Left colon (tissue), 2 donors: Measurements from ENCODE around the gene MFSD2B. TPM values are rescaled to one million over a fixed set of nuclear protein-coding genes. Genes with fewer than 3 reads are reported as not detected.
A peak's percentile ranks its signal among the peaks of the same experiment; 100 is the strongest.

Source experiments
- ATAC-seq: fragments of 200-7000 bp; cut with Tn5 transposase; one replicate; pipeline ENCODE4 v1.9.1; 2020; ENCODE audit warnings: mild to moderate bottlenecking, moderate library complexity
- DNase-seq, 2 donors: peaks; one replicate each; pipeline ENCODE4 v3.0.0-alpha.2; 2020
- intact Hi-C, 2 donors: fragments of 100-400 bp; cut with DNase I in 1 of 2; cut with micrococcal nuclease in 1 of 2; formaldehyde crosslinking; loops; one replicate each; pipeline versions ENCODE4 v1.11.2 to v1.14.0; 2022; cut with DNase I, micrococcal nuclease
- total RNA-seq, 2 donors: library from RNA; stranded (reverse); fragmentation: NEBNext Ultra II Directional; extraction: Animal tissue kit (Norgen Biotek cat#: 25700); gene quantifications; one replicate each; pipeline ENCODE4 v1.2.1, GENCODE V29; 2021
- donor health status: DM: no; HTN: no; CAD: no.
- donor health status: DM: yes; HTN: yes; CAD: no.

Gene MFSD2B
- total RNA-seq, 2 donors from 2014 or later, result 0.09 TPM; not detected in 1

DNA sequence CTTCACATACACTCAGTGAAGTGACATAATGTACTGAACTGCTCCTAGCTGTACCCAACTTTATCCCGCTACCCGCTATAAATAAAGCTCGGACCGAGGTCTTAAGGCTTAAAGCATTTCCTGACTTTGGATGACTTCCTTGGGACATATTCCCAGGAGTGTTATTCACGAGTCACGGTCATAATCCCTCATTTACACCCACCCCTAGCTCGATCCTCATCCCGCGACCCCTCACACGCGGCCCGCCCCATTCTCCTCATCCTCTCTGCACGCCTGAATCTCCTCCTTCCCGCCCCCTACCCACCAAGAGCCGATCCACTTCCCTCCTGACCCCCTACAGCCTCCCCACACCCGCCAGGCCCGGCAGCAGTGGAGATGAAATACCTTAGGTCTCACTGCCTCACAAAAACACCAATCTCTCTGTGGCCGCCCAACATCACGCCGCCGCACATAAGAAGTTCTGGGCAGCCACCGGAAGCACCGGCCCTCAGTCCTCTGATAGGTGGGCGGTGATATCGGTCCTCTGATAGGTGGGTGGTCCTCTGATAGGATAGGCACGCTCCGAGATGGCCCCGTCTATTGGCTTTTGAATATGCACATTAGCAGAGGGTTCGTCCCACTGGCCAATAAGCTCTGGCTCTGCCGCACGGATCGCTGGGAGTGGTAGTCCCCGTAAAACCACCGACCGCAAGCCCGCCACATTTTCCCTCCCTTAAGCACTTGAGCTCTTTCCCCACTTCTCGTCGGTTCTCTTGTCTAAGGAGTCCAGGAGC is 37.2 kb downstream of the MFSD2B start, which contains the start of gene WDCP:
TSS of gene WDCP (minus strand) at position 462 of the 773 bp plus-strand sequence. CDS start 7,897 bp downstream, outside the sequence.
- ATAC-seq (peak; percentile 97), DNase-seq (peak; percentile 94 to 97)
- intact Hi-C loops, result no loop called here

DNA sequence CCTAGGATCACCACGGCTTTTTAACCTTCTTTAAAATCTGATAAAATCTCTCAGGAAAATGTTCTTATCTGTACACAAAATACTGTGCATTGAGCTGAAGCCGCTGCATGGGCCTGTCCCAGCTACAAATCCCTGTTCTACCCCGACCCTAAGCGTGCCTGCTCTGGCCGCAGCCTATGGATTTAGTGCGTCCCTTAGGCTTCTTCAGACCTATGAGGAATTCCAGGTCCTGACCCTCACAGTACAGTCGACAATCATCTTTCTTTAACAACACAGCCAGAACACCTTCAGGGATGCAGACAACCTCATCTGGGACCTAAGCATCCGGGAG is 37.8 kb downstream of the MFSD2B start:
- ATAC-seq (no peak), DNase-seq (no peak)
- intact Hi-C loops, result no loop called here

DNA sequence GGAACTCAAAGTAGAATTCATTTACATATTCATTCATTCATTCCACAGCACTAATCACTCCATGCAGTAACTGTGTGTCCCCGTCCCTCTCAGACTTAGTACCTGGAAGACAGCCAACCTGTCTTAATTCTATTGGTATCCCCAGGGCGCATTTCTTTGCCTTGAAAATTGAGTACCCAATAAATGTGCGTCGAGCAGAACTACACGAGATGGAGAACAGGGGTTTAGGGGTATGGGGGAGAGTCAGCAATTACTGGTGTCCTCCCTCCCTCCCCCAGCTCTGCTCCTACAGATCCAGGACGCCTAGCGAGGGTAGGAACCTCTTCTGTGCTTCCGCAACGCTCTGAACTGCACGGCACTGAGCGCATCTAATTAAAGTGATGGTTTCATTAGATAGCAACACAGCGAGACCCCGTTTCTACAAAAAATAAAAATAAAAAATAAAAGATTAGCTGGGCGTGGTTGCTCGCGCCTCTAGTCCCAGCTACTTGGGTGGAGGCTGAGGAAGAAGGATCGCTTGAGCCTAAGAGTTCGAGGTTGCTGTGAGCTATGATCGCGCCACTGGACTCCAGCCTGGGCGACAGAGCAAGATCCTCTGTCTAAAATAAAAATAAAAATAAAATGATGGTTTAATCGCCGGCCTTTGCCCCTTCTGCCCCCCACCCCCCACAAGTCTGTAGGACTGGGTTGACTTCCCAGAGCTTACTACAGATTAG is 39.0 kb downstream of the MFSD2B start:
- intact Hi-C loops, result no loop called here
- no peak for ATAC-seq
- no peak for DNase-seq

DNA sequence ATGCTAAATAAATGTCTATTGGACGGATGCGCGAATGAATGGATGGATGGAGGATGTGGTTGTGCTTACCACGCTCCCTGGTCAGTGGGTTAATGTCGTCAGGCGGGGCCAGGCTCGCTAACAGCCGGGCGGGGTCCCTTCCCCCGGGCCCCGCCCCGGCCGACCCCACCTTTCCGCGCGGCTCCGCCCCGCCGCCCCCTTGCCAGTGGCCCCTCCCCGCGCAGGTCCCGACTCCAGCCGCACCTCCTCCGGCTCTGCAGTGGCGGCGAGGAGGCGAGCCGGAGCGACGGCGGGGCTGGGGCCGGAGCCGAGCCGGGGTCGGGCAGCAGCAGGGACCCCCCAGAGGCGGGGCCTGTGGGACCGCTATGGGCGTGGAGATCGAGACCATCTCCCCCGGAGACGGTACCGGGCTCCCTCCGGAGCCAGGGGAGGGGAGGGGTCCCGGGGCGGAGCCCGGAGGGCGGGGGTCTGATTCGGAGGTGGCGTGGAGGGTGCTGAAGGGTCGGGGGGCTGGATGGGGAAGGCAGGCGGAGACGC is 39.7 kb downstream of the MFSD2B start, which contains the start of gene FKBP1B:
TSS of gene FKBP1B (plus strand) at position 257 of the 537 bp plus-strand sequence. CDS start at position 366, 109 bp downstream.
- intact Hi-C loops, result no loop called here
- peak; percentile 77 to 81 for DNase-seq
- peak; percentile 77 for ATAC-seq

DNA sequence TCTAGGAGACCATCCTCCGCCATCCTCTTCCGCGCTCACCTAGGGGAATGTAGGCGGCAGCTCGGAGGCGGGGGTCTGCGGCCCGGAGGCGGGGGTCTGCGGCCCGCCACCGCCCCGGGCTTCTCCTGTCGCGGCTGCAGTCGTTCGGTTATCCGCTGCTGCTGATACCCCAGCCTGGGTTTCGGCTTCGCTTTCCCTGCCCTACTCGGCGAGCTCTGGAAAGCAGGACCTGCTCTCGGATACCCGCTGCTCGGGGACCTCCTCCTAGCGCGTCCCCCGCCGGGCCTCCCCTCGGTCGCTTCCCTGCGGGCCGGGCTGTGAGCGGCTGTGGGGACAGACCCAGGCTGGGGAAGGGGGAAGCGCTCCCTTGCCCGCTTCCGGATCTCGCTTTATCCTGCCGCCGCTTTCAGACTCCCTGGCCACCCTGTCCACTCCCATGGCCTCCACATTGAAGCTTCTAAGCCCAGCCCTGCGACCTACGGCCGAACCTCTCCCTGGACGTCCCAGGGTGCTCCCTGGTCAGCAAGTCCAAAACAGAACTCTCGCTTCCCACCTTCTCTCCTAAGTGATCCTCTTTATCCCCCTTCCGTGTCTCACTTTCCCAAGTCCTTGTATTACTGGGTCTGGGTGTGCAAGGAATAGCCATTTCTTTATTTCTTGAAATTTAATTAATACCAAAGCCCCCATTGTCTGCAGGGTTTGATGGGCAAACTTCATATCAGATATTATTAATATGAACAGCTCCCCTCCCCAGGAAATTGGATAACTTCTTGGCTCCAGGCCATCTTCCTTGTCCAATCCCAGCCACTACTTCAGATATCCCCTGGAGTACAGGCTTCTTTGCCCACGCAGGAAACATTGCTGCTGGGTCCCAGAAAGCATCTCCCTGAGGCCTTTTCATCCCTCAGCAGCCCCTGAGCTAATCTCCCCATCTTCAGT is 40.4 kb downstream of the MFSD2B start:
- DNase-seq (peak; percentile 27 to 35), ATAC-seq (peak; percentile 1)
- intact Hi-C loops, result no loop called here

DNA sequence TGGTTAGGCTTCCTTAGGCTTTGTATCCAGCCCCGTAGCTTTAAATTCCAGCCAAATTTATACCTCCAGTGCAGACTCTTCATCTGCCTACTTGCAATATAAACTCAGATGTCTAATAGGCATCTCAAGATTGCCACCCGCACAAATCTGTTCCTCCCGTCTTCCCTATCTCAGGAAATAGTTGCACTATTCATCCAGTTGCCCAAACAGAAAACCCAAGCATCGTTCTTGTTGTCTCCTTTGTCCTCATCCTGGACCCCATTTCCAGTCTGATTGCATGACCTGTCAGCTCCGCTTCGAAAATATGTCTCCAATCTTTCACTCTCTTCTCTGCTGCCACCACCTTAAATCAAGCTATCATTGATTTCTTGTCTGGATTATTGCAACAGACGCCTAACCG is 41.9 kb downstream of the MFSD2B start:
- no peak for ATAC-seq
- intact Hi-C loops, result no loop called here
- DNase-seq, result no peak

DNA sequence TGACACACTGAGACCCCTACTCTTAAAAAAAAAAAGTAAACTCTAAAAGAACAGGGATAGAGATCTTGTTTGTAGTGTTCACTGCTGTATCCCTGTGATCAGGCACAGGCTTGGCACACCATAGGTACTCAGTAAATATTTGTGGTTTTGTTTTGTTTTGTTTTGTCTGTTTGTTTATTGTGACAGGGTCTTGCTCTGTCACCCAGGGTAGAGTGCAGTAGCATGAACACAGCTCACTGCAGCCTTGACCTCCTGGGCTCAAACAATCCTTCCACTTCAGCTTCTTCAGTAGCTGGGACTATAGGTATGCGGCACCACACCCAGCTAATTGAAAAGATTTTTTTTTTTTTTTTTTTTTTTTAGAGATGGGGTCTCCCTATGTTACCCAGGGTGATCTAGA is 43.1 kb downstream of the MFSD2B start:
- no peak for DNase-seq
- intact Hi-C loops, result no loop called here
- no peak for ATAC-seq

DNA sequence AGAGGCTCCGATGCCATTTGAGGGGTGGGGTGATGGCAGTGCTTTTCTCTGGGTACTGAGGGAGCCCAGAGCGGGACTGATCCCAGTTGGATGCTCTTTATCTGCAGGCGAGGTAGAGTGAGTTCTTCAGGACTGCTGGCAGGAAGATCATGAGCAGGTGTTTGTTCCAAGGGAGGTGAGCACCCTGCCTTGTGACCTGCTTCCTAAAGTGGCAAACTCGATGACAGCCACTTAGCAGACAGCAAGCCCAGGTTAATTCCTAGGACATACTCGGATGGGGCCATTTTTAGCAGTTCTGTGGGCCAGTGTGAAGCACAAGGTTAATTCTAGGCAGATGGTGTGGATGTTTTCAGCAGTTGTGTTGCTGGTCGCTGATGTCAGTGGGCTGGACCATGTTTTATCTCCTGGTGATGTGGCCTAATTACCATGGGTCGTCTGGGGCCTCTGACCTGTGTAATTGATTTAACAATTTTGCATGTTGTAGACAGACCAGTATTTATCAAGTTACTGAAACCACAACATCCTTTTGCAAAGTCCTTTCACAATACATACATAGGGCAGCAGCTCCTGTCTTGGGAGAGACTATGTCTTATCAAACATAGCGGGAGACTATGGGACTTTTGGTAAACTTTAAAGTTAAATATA is 44.6 kb downstream of the MFSD2B start:
- intact Hi-C loops, result no loop called here
- DNase-seq (no peak), ATAC-seq (no peak)

DNA sequence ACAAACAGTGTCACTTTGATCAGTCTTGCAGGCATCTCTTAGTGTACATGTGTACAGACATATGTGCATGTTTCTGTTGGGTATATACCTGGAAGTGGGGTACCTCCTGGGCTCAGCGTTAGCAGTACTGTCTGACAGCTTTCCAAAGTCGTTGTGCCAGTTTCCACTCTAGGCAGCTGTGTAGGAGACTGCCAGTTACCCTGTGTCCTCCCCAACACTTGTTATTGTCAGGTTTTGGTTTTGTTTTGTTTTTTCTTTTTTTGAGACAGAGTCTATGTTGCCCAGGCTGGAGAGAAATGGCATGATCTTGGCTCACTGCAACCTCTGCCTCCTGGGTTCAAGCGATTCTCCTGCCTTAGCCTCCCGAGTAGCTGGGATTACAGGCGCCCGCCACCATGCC is 45.9 kb downstream of the MFSD2B start:
- ATAC-seq, result no peak
- no peak for DNase-seq
- intact Hi-C loops, result no loop called here

DNA sequence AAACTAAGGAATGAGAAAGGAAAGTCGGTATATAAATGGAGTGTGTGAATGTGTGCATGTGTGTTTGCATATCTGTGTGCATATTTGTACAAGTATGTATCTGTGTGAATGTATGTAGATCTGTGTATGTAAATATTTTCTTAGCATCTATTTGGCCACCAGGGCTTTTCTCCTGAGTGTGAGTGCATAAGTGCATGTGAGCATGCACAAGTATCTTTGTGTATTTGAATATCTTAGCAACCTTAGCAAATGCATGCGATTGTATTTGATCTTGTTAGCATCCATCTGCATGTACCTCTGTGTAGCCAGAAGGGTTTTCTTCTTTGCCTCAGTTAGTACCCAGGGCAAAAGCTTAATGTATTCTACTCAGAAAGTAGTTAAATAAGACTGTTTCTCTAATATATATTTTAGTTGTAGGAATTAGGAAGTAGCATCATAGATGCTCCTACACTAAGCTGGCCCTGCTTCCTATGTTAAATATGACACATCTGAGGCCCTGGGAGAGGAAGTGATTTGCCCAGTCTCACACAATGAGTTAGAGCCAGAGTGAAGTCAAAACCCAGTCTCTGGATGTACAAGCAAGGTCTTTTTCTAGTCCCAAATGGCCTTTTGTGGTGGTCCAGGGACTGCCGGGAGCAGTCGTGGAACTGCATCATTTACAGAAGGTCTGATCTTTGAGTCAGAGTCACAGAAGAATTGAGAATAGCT is 48.8 kb downstream of the MFSD2B start:
- ATAC-seq (no peak), DNase-seq (no peak)
- intact Hi-C loops, result no loop called here

DNA sequence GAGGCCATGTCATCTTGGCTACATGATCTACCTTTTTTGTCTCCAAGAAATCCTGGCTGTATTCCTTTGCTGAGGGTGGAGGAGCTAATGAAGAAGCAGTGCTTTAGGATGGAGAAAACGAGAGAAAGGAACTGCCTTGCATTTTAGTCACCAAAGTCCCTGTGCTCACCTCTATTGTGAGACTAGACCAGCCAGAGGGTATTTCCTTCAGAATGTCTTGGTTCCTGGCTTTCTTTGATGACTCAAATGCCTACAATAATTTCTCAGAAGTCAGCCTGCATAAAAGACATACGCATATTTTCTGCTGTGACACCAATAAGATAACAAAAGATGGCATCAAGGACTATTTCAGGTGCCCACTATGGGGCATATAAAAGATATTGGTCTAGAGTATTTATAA is 55.5 kb downstream of the MFSD2B start:
- ATAC-seq (no peak), DNase-seq (no peak)
- intact Hi-C loops, result no loop called here

DNA sequence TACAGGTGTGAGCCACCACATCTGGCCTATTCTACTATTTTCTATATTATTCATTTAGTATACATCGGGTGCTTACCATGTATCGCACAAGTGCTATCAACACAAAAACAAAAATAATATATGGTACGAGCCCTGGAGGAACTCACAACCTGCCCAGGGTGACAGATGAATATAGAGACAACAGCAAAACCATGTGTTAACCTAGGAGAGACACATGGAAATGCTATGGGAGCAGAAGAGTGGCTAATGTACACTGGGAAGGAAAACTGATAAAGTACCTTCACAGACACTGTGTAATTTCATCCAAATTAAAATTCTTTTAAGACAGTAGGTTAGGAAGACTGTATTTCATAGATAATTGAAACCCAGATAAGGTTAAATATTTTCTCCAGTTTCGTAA is 62.4 kb downstream of the MFSD2B start:
- ATAC-seq (no peak), DNase-seq (no peak)
- intact Hi-C loops, result no loop called here

DNA sequence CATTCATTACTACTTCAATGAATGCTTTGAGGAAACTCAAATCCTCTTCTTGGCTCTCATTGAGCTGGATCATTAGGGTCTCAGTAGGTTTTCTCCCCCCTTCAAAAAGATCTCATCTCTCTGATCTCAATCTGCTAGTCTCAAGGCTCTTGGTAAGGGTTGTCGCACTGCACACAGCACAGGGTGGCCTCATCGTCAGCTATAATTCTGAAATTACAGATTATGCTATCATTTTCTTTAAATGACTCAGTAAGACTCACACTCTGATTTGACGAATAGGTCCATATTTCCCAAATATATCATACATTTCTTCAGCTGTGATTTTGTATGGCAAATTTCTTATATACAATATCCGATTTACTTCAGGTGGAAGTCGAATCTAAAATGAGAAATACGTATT is 63.9 kb downstream of the MFSD2B start:
- DNase-seq, result no peak
- no peak for ATAC-seq
- intact Hi-C loops, result no loop called here

DNA sequence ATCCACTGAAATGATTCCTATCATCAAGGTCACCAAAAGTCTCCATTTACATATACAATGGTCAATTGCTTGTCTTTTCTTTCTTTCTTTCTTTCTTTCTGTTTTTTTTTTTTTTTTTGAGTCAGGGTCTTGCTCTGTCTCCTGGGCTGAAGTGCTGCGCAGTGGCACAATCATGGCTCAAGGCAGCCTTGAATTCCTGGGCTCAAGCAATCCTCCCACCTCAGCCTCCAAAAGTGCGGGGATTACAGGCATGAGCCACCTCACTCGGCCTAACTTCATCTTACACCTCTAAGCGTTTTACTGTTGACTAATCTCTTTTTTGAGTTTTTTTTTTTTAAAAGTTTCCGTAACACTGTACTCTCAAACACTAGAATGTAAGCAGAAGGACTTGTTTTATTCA is 65.4 kb downstream of the MFSD2B start:
- intact Hi-C loops, result no loop called here
- DNase-seq (no peak), ATAC-seq (no peak)
